Vagina (tissue), 2 donors: ENCODE data around the gene RHOU. TPM values are rescaled to one million over a fixed set of nuclear protein-coding genes. Genes with fewer than 3 reads are reported as not detected.

Experiments used
- DNase-seq, 2 donors: peaks; one replicate each; pipeline ENCODE4 v3.0.0-alpha.2; 2017; ENCODE audit errors: extremely low spot score in 2 of 2
- H3K27ac ChIP-seq: fragments of 200-600 bp; sonication (generic); one replicate; pipeline ENCODE4 v1.5.1; 2019
- H3K27me3 ChIP-seq: fragments of 200-600 bp; sonication (generic); one replicate; pipeline ENCODE4 v1.5.1; 2019
- H3K36me3 ChIP-seq, 2 donors: fragments of 200-600 bp; sonication (generic); one replicate each; pipeline ENCODE4 v1.5.1; 2017 to 2019
- H3K4me1 ChIP-seq: fragments of 200-600 bp; sonication (generic); one replicate; pipeline ENCODE4 v1.5.1; 2019
- H3K4me3 ChIP-seq, 2 donors: fragments of 200-600 bp; sonication (generic); 1 replicate in 1 of 2; 2 replicates in 1 of 2; pipeline ENCODE4 v1.5.1; 2016 to 2019
- H3K9me3 ChIP-seq: fragments of 200-600 bp; sonication (generic); one replicate; pipeline ENCODE4 v1.5.1; 2019
- CTCF ChIP-seq, 3 experiments: fragments of 450-650 bp in 2 of 3; fragments of 200-600 bp in 1 of 3; sonication (generic) in 1 of 3; IDR thresholded peaks; one replicate each; pipeline ENCODE4 v1.5.1; 2017 to 2019; ENCODE audit warnings: antibody characterized with exemption in 3 of 3, mild to moderate bottlenecking in 2 of 3, moderate library complexity in 2 of 3
- POLR2A ChIP-seq, 2 donors: fragments of 450-650 bp; IDR thresholded peaks; one replicate each; pipeline ENCODE4 v1.6.1; 2017; ENCODE audit warnings: antibody characterized with exemption in 2 of 2, mild to moderate bottlenecking in 2 of 2, moderate library complexity in 2 of 2
- POLR2AphosphoS5 ChIP-seq, 2 donors: sonication (generic); formaldehyde crosslinking; IDR thresholded peaks; one replicate each; pipeline ENCODE4 v1.9.0; 2017; ENCODE audit warnings: antibody characterized with exemption in 2 of 2, mild to moderate bottlenecking in 2 of 2, low read depth in 1 of 2; ENCODE audit not compliant: insufficient read depth in 1 of 2
- intact Hi-C: fragments of 100-400 bp; cut with DNase I; formaldehyde crosslinking; loops from one replicate; pipeline ENCODE4 v1.15.1; 2023
- total RNA-seq: library from RNA; depleted of rRNA; stranded (reverse); fragments of >200 nt; gene quantifications from one replicate; pipeline ENCODE4 v1.2.3, GENCODE V29; 2016

The RHOU gene
- total RNA-seq, 1 donor from 2014 or later: 10.8 TPM

- no peaks in the 10 kb centered on the region for H3K36me3 ChIP-seq
- TF ChIP-seq POLR2A (IDR thresholded peaks at IDR 0.05) (no peak), CTCF (IDR thresholded peaks at IDR 0.05) (no peak), POLR2AphosphoS5 (IDR thresholded peaks at IDR 0.05; ENCODE audit: insufficient read depth in 1 of 2, low read depth in 1 of 2) (no peak)
- intact Hi-C loops: no loop called here
- no peak overlapping the region for H3K4me3 ChIP-seq
- no peaks in the 10 kb centered on the region for H3K27me3 ChIP-seq
- no peak overlapping the region for H3K27ac ChIP-seq
- H3K4me1 ChIP-seq: no peaks in the 10 kb centered on the region
- no peaks in the 10 kb centered on the region for H3K9me3 ChIP-seq
- no peak for DNase-seq
Observed at GRCh38 chr1:228706305-228706704, 29.0 kb upstream of the RHOU start.

- H3K27ac ChIP-seq: no peak overlapping the region
- DNase-seq: no peak
- no peaks in the 10 kb centered on the region for H3K36me3 ChIP-seq
- H3K9me3 ChIP-seq: no peaks in the 10 kb centered on the region
- intact Hi-C loops: no loop called here
- TF ChIP-seq CTCF (IDR thresholded peaks at IDR 0.05): no peak
- no peak for TF ChIP-seq POLR2A (IDR thresholded peaks at IDR 0.05)
- TF ChIP-seq POLR2AphosphoS5 (IDR thresholded peaks at IDR 0.05; ENCODE audit: insufficient read depth in 1 of 2, low read depth in 1 of 2): no peak
- H3K4me1 ChIP-seq: no peaks in the 10 kb centered on the region
- H3K4me3 ChIP-seq: no peak overlapping the region
- no peaks in the 10 kb centered on the region for H3K27me3 ChIP-seq
Observed at GRCh38 chr1:228717081-228717480, 18.2 kb upstream of the RHOU start.

GRCh38 chr1:228721407-228721806, 13.9 kb upstream of the RHOU start:
- H3K4me1 ChIP-seq: no peaks in the 10 kb centered on the region
- TF ChIP-seq POLR2A (IDR thresholded peaks at IDR 0.05) (no peak), CTCF (IDR thresholded peaks at IDR 0.05) (no peak), POLR2AphosphoS5 (IDR thresholded peaks at IDR 0.05; ENCODE audit: insufficient read depth in 1 of 2, low read depth in 1 of 2) (no peak)
- DNase-seq: no peak
- no peaks in the 10 kb centered on the region for H3K9me3 ChIP-seq
- no peaks in the 10 kb centered on the region for H3K27me3 ChIP-seq
- H3K36me3 ChIP-seq: no peaks in the 10 kb centered on the region
- H3K27ac ChIP-seq: no peak overlapping the region
- no peak overlapping the region for H3K4me3 ChIP-seq
- intact Hi-C loops: no loop called here

- intact Hi-C loops: no loop called here
- TF ChIP-seq CTCF (IDR thresholded peaks at IDR 0.05) (no peak), POLR2A (IDR thresholded peaks at IDR 0.05) (no peak)
- no peak overlapping the region for H3K4me3 ChIP-seq
Observed at GRCh38 chr1:228723287-228723686, 12.0 kb upstream of the RHOU start.

GRCh38 chr1:228723921-228724320, 11.4 kb upstream of the RHOU start:
- no peak for TF ChIP-seq POLR2A (IDR thresholded peaks at IDR 0.05)
- TF ChIP-seq CTCF (IDR thresholded peaks at IDR 0.05): no peak
- Histone ChIP-seq H3K4me3 (no peak overlapping the region), H3K4me1 (no peaks in the 10 kb centered on the region), H3K27me3 (no peaks in the 10 kb centered on the region), H3K27ac (no peak overlapping the region), H3K36me3 (no peaks in the 10 kb centered on the region), H3K9me3 (no peaks in the 10 kb centered on the region)
- DNase-seq: no peak
- intact Hi-C loops: no loop called here

More at GRCh38 chr1:228723287-228723686, 12.0 kb upstream of the RHOU start:
- no peaks in the 10 kb centered on the region for H3K4me1 ChIP-seq
- no peaks in the 10 kb centered on the region for H3K27me3 ChIP-seq
- H3K36me3 ChIP-seq: no peaks in the 10 kb centered on the region
- no peak for DNase-seq
- no peak overlapping the region for H3K27ac ChIP-seq
- H3K9me3 ChIP-seq: no peaks in the 10 kb centered on the region
